ENCODE results near the gene DLL3.
"Not testable (repeated sequence)": the region's sequence is repeated elsewhere in the genome, so short reads cannot be mapped to it uniquely, and the experiment has no call there.

DNA sequence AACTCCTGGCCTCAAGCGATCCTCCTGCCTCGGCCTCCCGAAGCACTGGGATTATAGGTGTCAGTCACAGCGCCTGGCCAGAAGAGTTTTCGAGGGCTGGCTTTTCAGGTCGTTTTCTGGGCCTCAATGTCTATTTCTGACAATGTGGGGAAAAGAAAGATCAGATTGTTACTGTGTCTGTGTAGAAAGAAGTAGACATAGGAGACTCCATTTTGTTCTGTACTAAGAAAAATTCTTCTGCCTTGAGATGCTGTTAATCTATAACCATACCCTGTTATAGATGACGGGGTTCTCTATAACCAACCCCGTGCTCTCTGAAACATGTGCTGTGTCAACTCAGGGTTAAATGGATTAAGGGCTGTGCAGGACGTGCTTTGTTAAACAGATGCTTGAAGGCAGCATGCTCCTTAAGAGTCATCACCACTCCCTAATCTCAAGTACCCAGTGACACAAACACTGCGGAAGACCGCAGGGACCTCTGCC, 19.4 kb upstream of the DLL3 start:
- TF ChIP-seq, protein P1, sequence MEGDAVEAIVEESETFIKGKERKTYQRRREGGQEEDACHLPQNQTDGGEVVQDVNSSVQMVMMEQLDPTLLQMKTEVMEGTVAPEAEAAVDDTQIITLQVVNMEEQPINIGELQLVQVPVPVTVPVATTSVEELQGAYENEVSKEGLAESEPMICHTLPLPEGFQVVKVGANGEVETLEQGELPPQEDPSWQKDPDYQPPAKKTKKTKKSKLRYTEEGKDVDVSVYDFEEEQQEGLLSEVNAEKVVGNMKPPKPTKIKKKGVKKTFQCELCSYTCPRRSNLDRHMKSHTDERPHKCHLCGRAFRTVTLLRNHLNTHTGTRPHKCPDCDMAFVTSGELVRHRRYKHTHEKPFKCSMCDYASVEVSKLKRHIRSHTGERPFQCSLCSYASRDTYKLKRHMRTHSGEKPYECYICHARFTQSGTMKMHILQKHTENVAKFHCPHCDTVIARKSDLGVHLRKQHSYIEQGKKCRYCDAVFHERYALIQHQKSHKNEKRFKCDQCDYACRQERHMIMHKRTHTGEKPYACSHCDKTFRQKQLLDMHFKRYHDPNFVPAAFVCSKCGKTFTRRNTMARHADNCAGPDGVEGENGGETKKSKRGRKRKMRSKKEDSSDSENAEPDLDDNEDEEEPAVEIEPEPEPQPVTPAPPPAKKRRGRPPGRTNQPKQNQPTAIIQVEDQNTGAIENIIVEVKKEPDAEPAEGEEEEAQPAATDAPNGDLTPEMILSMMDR (IDR thresholded peaks at IDR 0.05; ENCODE audit: low read depth, low read length) = not testable (repeated sequence)
- not testable (repeated sequence) for TF ChIP-seq EZH2phosphoT487 (IDR thresholded peaks at IDR 0.05; ENCODE audit: low read depth)

All from OCI-LY3 (cell line).